Measurements from ENCODE around the gene ARL4D. TPM values are rescaled to one million over a fixed set of nuclear protein-coding genes. Genes with fewer than 3 reads are reported as not detected.
"Not testable (repeated sequence)": the region's sequence is repeated elsewhere in the genome, so short reads cannot be mapped to it uniquely, and the experiment has no call there.

Gene ARL4D
- total and polyA plus RNA-seq, 9 donors = 6.2 to 34.1 (median 18.9) TPM

DNA sequence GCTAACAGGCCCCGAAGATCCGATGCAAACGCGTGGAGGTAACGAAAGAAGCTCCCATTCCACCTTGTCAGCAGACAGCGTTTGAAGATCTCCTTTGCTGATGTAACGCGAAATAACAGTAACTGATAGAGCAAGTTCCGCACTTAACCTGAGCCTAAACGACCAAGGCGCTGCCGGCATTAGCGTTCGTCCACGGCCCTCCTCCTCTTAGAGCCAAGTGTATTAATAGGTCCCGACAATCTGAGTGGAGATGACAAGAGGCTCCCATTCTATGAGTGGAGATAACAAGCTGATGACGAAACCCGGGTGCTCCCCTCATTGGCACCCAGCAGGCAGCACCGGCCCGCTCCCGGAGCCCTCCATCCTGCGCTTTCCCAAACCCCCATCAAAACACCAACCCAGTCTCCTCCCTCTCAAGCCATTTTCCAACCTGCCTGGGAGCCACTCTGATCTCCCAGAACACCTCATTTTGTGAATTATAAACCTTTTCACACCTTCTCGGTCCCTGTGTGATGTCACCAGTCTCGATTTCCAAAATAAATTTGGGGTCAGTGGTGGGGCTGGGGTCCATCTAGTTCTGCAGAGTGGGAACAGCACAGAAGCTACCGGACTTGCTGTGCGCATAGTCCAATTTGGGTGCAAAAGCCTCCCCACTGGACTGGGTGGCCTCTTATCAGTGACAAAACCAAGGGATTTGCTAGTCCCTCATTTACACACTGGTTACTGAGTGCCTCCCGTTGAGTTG lies 35.4 kb upstream of the ARL4D start:
- WGBS, 3 donors = 94 to 96% (median 95%) methylated on average over 27 of the region's 27 CpGs
- no peak overlapping the region for H3K27ac ChIP-seq
- peak in 3 of 5 donors; percentile 42 to 49 (median 48) for DNase-seq
- intact Hi-C loops (cut with DNase I) = no loop called here
- peaks cover 13% of the 10 kb centered on the region for H3K4me1 ChIP-seq (ENCODE audit: insufficient read depth)
- TF ChIP-seq, protein P1, sequence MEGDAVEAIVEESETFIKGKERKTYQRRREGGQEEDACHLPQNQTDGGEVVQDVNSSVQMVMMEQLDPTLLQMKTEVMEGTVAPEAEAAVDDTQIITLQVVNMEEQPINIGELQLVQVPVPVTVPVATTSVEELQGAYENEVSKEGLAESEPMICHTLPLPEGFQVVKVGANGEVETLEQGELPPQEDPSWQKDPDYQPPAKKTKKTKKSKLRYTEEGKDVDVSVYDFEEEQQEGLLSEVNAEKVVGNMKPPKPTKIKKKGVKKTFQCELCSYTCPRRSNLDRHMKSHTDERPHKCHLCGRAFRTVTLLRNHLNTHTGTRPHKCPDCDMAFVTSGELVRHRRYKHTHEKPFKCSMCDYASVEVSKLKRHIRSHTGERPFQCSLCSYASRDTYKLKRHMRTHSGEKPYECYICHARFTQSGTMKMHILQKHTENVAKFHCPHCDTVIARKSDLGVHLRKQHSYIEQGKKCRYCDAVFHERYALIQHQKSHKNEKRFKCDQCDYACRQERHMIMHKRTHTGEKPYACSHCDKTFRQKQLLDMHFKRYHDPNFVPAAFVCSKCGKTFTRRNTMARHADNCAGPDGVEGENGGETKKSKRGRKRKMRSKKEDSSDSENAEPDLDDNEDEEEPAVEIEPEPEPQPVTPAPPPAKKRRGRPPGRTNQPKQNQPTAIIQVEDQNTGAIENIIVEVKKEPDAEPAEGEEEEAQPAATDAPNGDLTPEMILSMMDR (IDR thresholded peaks at IDR 0.05) = no peak
- TF ChIP-seq EP300 (IDR thresholded peaks at IDR 0.05) (no peak), POLR2A (IDR thresholded peaks at IDR 0.05) (no peak)
- no peak overlapping the region for H3K4me3 ChIP-seq
- no peaks in the 10 kb centered on the region for H3K36me3 ChIP-seq
- H3K27me3 ChIP-seq = no peaks in the 10 kb centered on the region
- no peaks in the 10 kb centered on the region for H3K9me3 ChIP-seq

DNA sequence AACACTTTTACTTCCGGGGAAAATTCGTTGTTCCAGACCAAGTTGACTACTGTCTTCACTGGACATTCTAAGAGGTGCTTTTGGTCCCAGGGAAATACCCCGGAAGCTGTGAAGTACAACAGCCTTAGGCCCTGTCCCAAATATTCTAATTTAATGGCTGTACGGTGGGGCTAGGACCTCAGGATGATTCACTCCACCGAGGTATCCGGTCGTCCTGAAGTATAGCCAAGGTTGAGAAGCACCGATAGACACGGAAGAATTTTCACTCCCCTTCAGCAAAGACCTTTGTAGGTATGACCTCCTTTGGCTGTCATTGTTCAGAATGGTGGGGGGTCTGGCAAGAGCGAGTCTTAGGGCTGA lies 34.9 kb upstream of the ARL4D start:
- H3K27me3 ChIP-seq = no peaks in the 10 kb centered on the region
- TF ChIP-seq EP300 (IDR thresholded peaks at IDR 0.05) (no peak), POLR2A (IDR thresholded peaks at IDR 0.05) (no peak)
- TF ChIP-seq, protein P1 (IDR thresholded peaks at IDR 0.05) = no peak
- H3K4me3 ChIP-seq = no peak overlapping the region
- WGBS, 3 donors = 86 to 91% (median 89%) methylated on average over 10 of the region's 10 CpGs
- no peak overlapping the region for H3K27ac ChIP-seq
- H3K4me1 ChIP-seq (ENCODE audit: insufficient read depth) = peaks cover 13% of the 10 kb centered on the region
- no peaks in the 10 kb centered on the region for H3K9me3 ChIP-seq
- DNase-seq = peak in 1 of 5 donors; percentile 14
- no peaks in the 10 kb centered on the region for H3K36me3 ChIP-seq
- intact Hi-C loops (cut with DNase I) = no loop called here

DNA sequence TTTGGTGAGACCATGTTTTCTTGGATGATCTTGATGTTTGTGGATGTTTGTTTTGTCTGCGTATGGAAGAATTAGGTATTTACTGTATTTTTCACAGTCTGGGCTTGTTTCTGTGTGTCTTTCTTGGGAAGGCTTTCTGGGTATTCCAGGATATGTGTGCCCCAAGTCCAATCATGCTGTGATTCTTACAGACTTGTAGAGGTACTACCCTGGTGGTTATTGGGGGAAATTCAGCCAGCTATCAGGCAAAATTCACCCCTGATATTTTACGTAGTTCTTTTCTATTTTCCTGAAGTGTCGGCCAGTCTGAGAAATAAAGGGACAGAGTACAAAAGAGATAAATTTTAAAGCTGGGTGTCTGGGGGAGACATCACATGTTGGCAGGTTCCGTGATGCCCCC lies 33.4 kb upstream of the ARL4D start:
- H3K27me3 ChIP-seq = no peaks in the 10 kb centered on the region
- peaks cover 10% of the 10 kb centered on the region for H3K4me1 ChIP-seq (ENCODE audit: insufficient read depth)
- no peak overlapping the region for H3K4me3 ChIP-seq
- intact Hi-C loops (cut with DNase I) = no loop called here
- no peaks in the 10 kb centered on the region for H3K36me3 ChIP-seq
- DNase-seq = no peak
- TF ChIP-seq POLR2A (IDR thresholded peaks at IDR 0.05) = no peak
- 78 to 87% (median 81%) methylated on average over 4 of the region's 4 CpGs for WGBS, 3 donors
- H3K9me3 ChIP-seq = no peaks in the 10 kb centered on the region
- no peak overlapping the region for H3K27ac ChIP-seq

DNA sequence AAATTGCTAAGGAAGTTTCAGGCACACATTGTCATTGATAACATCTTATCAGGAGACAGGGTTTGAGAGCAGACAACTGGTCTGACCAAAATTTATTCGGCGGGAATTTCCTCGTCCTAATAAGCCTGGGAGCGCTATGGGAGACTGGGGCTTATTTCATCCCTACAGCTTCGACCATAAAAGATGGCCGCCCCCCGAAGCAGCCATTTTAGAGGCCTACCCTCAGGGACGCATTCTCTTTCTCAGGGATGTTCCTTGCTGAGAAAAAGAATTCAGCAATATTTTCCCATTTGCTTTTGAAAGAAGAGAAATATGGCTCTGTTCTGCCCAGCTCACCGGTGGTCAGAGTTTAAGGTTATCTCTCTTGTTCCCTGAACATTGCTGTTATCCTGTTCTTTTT lies 32.9 kb upstream of the ARL4D start:
- H3K4me1 ChIP-seq (ENCODE audit: insufficient read depth) = peaks cover 10% of the 10 kb centered on the region
- H3K27me3 ChIP-seq; H3K4me3 ChIP-seq; H3K9me3 ChIP-seq; H3K36me3 ChIP-seq; intact Hi-C loops (cut with DNase I); H3K27ac ChIP-seq: not testable (repeated sequence)
- DNase-seq = peak in 1 of 5 donors; percentile 12
- WGBS, 3 donors = 90 to 92% (median 91%) methylated on average over 9 of the region's 9 CpGs

DNA sequence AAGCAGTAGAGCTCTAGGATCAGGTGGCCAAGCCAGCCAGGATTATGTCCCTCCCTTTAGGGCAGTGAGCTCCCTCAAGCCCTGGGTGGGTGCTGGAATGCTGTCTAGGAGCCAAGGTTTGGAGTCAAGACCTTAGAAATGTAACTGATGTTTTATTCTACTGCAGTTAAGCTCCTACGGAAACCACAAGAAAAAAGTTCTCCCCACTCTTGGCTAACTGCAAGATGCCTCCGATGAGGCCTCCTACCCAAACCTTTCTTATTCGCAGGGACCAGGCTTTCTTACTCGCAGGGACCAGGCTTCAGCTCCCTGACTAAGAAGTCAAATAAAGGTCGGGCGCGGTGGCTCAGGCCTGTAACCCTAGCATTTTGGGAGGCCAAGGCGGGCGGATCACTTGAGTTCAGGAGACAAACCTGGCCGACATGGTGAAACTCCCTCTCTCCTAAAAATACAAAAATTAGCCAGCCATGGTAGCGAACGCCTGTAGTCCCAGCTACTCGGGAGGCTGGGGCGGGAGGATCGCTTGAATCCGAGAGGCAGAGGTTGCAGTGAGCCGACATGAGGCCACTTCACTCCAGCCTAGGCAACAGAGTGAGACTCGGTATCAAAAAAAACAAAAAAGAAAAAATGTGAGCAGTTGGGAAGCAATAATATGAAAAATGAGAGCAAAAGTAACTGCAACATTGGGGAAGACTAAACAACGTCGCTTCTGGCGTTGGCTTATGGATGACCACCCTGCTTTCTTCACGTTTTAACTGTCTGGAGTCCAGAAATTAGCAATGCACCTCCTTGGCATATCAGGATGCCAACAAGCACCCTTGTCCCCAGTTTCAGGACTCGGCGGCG lies 31.7 kb upstream of the ARL4D start:
- peaks cover 9% of the 10 kb centered on the region for H3K4me1 ChIP-seq (ENCODE audit: insufficient read depth)
- no peaks in the 10 kb centered on the region for H3K27me3 ChIP-seq
- H3K36me3 ChIP-seq = no peaks in the 10 kb centered on the region
- TF ChIP-seq, protein P1 (IDR thresholded peaks at IDR 0.05) = peak in 1 of 3 donors; percentile 10
- TF ChIP-seq EP300 (IDR thresholded peaks at IDR 0.05) (no peak), POLR2A (IDR thresholded peaks at IDR 0.05) (no peak)
- no peaks in the 10 kb centered on the region for H3K9me3 ChIP-seq
- DNase-seq = peak; percentile 52 to 61 (median 60)
- peak overlapping the region; percentile 99 for H3K27ac ChIP-seq
- H3K4me3 ChIP-seq = peak overlapping the region; percentile 17
- 29 to 63% (median 40%) methylated on average over 25 of the region's 25 CpGs for WGBS, 3 donors
- intact Hi-C loops (cut with DNase I) = no loop called here
